GM18909 (cell line): ENCODE data around the gene ATXN1.
"Not testable (repeated sequence)": the region's sequence is repeated elsewhere in the genome, so short reads cannot be mapped to it uniquely, and the experiment has no call there.

Experiments used
- ATAC-seq: cut with Tn5 transposase; IDR thresholded peaks from one replicate; pipeline ENCODE4 v1.9.1; 2021; ENCODE audit warnings: mild to moderate bottlenecking; ENCODE audit not compliant: unreplicated experiment, poor library complexity

Gene ATXN1

GRCh38 chr6:16760516-16761470, at the start of gene ATXN1:
Gene ATXN1, minus strand, starts transcription at chr6:16761460.
- peak; percentile 11 for ATAC-seq

GRCh38 chr6:16810411-16810810, 49.2 kb upstream of the ATXN1 start:
- no peak for ATAC-seq

GRCh38 chr6:16809753-16810358, 48.6 kb upstream of the ATXN1 start:
- no peak for ATAC-seq

GRCh38 chr6:16807956-16808355, 46.7 kb upstream of the ATXN1 start:
- no peak for ATAC-seq

- no peak for ATAC-seq
Measured at GRCh38 chr6:16806363-16806762, 45.1 kb upstream of the ATXN1 start.

- no peak for ATAC-seq
Measured at GRCh38 chr6:16805243-16805950, 44.1 kb upstream of the ATXN1 start.

GRCh38 chr6:16804546-16805242, 43.4 kb upstream of the ATXN1 start:
- ATAC-seq: no peak

- ATAC-seq: no peak
Measured at GRCh38 chr6:16803294-16804200, 42.3 kb upstream of the ATXN1 start.

GRCh38 chr6:16802071-16802470, 40.8 kb upstream of the ATXN1 start:
- ATAC-seq: no peak

- no peak for ATAC-seq
Measured at GRCh38 chr6:16800942-16801341, 39.7 kb upstream of the ATXN1 start.

GRCh38 chr6:16800341-16800740, 39.1 kb upstream of the ATXN1 start:
- ATAC-seq: no peak

GRCh38 chr6:16799279-16800193, 38.3 kb upstream of the ATXN1 start:
- ATAC-seq: no peak

GRCh38 chr6:16793828-16794412, 32.7 kb upstream of the ATXN1 start:
- ATAC-seq: no peak

- ATAC-seq: no peak
Measured at GRCh38 chr6:16789329-16790038, 28.2 kb upstream of the ATXN1 start.

- no peak for ATAC-seq
Measured at GRCh38 chr6:16787128-16787682, 25.9 kb upstream of the ATXN1 start.

- ATAC-seq: no peak
Measured at GRCh38 chr6:16785496-16785895, 24.2 kb upstream of the ATXN1 start.

GRCh38 chr6:16784957-16785356, 23.7 kb upstream of the ATXN1 start:
- ATAC-seq: not testable (repeated sequence)
